Gastroesophageal sphincter (tissue), 4 donors: ENCODE data around the gene CAV1. TPM values are rescaled to one million over a fixed set of nuclear protein-coding genes. Genes with fewer than 3 reads are reported as not detected.

Experiments used
- ATAC-seq: fragments of 150-250 bp; one replicate; pipeline ENCODE4 v1.9.1; 2016; ENCODE audit warnings: mild to moderate bottlenecking, moderate library complexity
- H3K27ac ChIP-seq, 4 donors: fragments of 200-600 bp; sonication (generic) in 3 of 4; 1 replicate in 3 of 4; 2 replicates in 1 of 4; pipeline ENCODE4 v1.5.1; 2016 to 2019
- H3K27me3 ChIP-seq: fragments of 200-600 bp; sonication (generic); one replicate; pipeline ENCODE4 v1.5.1; 2019
- H3K36me3 ChIP-seq, 2 donors: fragments of 200-600 bp; sonication (generic); one replicate each; pipeline ENCODE4 v1.5.1; 2019; ENCODE audit warnings: control low read depth in 1 of 2
- H3K4me1 ChIP-seq, 3 donors: fragments of 200-600 bp; sonication (generic); 1 replicate in 2 of 3; 2 replicates in 1 of 3; pipeline ENCODE4 v1.5.1; 2016 to 2019; ENCODE audit warnings: control low read depth in 2 of 3
- H3K4me3 ChIP-seq, 2 donors: fragments of 200-600 bp; sonication (generic); one replicate each; pipeline ENCODE4 v1.5.1; 2019; ENCODE audit warnings: mild to moderate bottlenecking in 1 of 2, moderate library complexity in 1 of 2
- H3K9me3 ChIP-seq, 3 donors: fragments of 200-600 bp; sonication (generic); one replicate each; pipeline ENCODE4 v1.5.1; 2017 to 2019; ENCODE audit warnings: control low read depth in 2 of 3
- EP300 ChIP-seq: sonication (generic); formaldehyde crosslinking; IDR thresholded peaks from one replicate; pipeline ENCODE4 v1.6.1; 2017; ENCODE audit warnings: antibody characterized with exemption, mild to moderate bottlenecking
- POLR2A ChIP-seq, 2 donors: fragments of 450-650 bp; IDR thresholded peaks; one replicate each; pipeline ENCODE4 v1.6.1; 2017; ENCODE audit warnings: antibody characterized with exemption in 2 of 2, mild to moderate bottlenecking in 2 of 2, moderate library complexity in 1 of 2
- POLR2AphosphoS5 ChIP-seq: sonication (generic); formaldehyde crosslinking; IDR thresholded peaks from one replicate; pipeline ENCODE4 v1.6.1; 2017; ENCODE audit warnings: antibody characterized with exemption
- WGBS, 2 donors: methylation state at CpG; one replicate each; pipeline ENCODE4 v1.1.5; 2018; ENCODE audit warnings: low coverage in 1 of 2; 5-methylcytosine and 5-hydroxymethylcytosine counted together
- total RNA-seq, 4 donors: library from RNA; depleted of rRNA; stranded (reverse); fragments of >200 nt; gene quantifications; one replicate each; pipeline ENCODE4 v1.1.0, GENCODE V29; 2016
- TF ChIP-seq, protein P1 (sequence below), 4 experiments: fragments of 200-600 bp in 2 of 4; fragments of 450-650 bp in 2 of 4; sonication (generic) in 1 of 4; IDR thresholded peaks; one replicate each; pipeline ENCODE4 v1.5.1; 2017 to 2019; ENCODE audit warnings: antibody characterized with exemption in 4 of 4, mild to moderate bottlenecking in 2 of 4, moderate library complexity in 2 of 4

Gene CAV1
- total RNA-seq, 4 donors from 2014 or later, result 546 to 772 (median 602) TPM

DNA sequence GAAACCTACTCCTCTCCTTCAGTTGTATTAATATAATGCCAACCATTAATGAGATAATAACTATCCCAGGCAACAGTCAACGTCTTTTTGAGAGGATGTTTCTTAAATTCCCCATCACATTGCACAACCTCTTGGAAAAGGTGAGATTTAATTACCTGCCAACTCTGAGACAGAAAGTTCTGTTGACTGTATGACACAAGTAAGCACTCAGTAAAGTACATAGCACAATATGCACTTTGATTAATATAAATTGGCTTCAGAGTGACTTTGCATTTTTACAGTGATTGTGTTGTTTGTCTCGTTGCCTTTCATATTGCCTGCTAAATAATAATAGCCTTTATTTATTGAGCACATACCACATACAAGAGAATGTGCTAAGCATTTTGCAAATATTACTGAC, 46.7 kb downstream of the CAV1 start:
- Histone ChIP-seq H3K36me3 (no peaks in the 10 kb centered on the region), H3K27me3 (no peaks in the 10 kb centered on the region), H3K4me1 (peaks cover 3 to 28% (median 4%) of the 10 kb centered on the region in 3 donors), H3K4me3 (no peak overlapping the region), H3K9me3 (no peaks in the 10 kb centered on the region), H3K27ac (no peak overlapping the region)
- no peak for TF ChIP-seq EP300
- no peak for ATAC-seq
- WGBS, 2 donors, result 61 to 73% methylated on average over 2 of the region's 2 CpGs

DNA sequence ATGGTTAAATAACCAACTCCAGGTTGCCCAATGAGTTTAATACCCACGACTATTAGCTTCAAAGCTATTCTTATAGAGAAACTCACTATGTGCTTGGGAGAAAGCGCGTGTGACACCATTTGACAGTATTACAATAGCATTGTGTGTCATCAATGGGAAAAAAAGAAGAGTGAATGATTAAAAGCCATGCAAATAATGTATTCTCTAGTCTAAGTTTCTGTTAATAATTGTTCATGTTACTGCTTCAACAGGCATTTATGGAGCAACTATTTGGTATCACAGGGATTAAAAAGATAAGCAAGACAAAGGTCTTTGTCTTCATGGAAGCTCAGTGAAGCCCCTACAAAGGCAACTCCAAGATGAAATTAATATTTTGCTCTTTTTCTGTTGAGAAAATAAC, 47.2 kb downstream of the CAV1 start:
- H3K4me3 ChIP-seq, result no peak overlapping the region
- no peaks in the 10 kb centered on the region for H3K27me3 ChIP-seq
- WGBS, 2 donors, result 81 to 89% methylated on average over 3 of the region's 3 CpGs
- H3K27ac ChIP-seq, result no peak overlapping the region
- no peak for ATAC-seq
- H3K4me1 ChIP-seq, result peaks cover 3 to 33% (median 4%) of the 10 kb centered on the region in 3 donors
- no peaks in the 10 kb centered on the region for H3K36me3 ChIP-seq
- H3K9me3 ChIP-seq, result no peaks in the 10 kb centered on the region
- TF ChIP-seq, protein P1, sequence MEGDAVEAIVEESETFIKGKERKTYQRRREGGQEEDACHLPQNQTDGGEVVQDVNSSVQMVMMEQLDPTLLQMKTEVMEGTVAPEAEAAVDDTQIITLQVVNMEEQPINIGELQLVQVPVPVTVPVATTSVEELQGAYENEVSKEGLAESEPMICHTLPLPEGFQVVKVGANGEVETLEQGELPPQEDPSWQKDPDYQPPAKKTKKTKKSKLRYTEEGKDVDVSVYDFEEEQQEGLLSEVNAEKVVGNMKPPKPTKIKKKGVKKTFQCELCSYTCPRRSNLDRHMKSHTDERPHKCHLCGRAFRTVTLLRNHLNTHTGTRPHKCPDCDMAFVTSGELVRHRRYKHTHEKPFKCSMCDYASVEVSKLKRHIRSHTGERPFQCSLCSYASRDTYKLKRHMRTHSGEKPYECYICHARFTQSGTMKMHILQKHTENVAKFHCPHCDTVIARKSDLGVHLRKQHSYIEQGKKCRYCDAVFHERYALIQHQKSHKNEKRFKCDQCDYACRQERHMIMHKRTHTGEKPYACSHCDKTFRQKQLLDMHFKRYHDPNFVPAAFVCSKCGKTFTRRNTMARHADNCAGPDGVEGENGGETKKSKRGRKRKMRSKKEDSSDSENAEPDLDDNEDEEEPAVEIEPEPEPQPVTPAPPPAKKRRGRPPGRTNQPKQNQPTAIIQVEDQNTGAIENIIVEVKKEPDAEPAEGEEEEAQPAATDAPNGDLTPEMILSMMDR (IDR thresholded peaks at IDR 0.05), result no peak
- TF ChIP-seq POLR2AphosphoS5 (no peak), EP300 (no peak), POLR2A (IDR thresholded peaks at IDR 0.05) (no peak)

DNA sequence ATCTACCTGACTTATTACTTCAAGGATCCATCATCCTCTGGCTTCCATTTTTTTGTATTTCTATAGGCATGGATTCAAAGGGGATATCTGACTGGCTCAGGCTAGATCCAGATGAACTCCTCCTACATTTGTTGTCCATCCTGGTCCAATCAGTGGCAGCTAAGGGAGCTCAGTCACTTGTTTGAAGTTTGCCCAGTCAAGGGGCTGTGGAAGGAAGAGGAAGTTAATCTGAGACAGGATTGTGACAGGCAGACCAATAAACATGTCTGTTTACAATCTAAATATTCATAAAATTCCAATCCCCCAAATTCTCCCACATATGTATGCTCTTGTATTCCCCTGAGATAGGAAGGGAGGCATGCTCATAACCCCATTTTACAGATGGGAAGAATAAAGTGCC, 48.7 kb downstream of the CAV1 start:
- H3K36me3 ChIP-seq, result no peaks in the 10 kb centered on the region
- no peaks in the 10 kb centered on the region for H3K9me3 ChIP-seq
- H3K27ac ChIP-seq, result peak overlapping the region in 1 of 4 donors; percentile 15
- H3K4me1 ChIP-seq, result peaks cover 4 to 43% (median 9%) of the 10 kb centered on the region in 3 donors
- H3K27me3 ChIP-seq, result no peaks in the 10 kb centered on the region
- TF ChIP-seq, protein P1 (IDR thresholded peaks at IDR 0.05), result no peak
- TF ChIP-seq EP300 (no peak), POLR2A (IDR thresholded peaks at IDR 0.05) (no peak), POLR2AphosphoS5 (no peak)
- no peak overlapping the region for H3K4me3 ChIP-seq
- no peak for ATAC-seq

DNA sequence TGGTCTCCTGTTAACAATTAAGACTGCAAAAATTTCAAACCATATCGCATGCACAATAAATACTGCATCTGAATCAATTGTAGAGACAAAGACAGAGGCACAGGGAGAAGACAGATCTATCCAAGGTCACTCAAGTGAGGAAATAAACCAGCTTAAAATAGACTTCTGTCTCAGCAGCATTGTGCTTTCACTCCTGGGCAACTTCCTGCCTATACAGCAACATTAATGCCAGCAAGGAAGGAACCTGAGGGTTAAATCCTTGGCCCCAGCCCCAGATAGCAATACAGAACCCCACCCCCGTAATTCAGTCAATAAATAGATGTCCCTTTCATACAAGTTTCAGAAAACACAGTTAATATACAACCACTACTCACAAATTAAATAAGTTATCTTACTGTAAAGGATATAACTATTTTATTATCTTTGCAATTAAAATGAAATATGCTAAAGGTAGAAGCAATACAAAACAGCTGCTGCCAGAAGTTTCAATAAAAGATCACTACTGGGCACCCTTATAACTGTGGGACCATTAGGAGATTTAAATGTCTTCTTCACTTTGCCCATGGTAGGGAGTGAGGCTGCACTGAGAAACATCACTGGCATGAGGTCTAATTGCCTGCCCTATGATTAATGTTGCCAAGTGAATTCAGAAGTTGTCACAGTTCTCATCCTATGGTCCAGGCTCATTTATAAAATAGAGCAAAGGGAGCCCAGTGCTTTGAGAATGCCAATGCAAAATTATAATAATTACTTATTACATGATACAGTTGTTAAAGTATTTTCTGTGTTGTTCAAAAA, 49.4 kb downstream of the CAV1 start:
- Histone ChIP-seq H3K9me3 (no peaks in the 10 kb centered on the region), H3K27ac (peak overlapping the region in 1 of 4 donors; percentile 15), H3K27me3 (no peaks in the 10 kb centered on the region), H3K4me3 (no peak overlapping the region), H3K36me3 (no peaks in the 10 kb centered on the region), H3K4me1 (peaks cover 4 to 43% (median 9%) of the 10 kb centered on the region in 3 donors)
- no peak for ATAC-seq
- WGBS, 2 donors, result 24 to 57% methylated on average over 2 of the region's 2 CpGs
- no peak for TF ChIP-seq POLR2AphosphoS5
- no peak for TF ChIP-seq POLR2A (IDR thresholded peaks at IDR 0.05)
- TF ChIP-seq, protein P1 (IDR thresholded peaks at IDR 0.05), result no peak
- no peak for TF ChIP-seq EP300

DNA sequence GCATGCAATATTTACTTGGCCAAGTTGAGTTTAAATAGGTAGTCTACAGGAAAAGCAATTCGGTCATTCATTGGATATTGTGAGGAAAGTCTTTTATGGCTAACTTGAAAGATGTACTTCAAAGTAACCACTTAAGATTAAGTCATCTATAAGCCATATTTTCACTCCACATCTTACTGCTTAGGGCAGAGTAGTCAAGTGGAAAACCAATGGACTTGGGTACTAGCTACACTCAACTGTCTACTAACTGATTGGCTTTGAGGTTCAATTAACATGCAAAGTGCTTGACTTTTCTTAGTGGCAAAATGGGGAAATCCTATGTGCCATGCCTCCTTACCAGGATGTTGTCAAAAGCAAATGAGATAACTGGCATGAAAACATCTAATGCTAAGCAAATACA, 51.0 kb downstream of the CAV1 start:
- H3K27ac ChIP-seq, result no peak overlapping the region
- WGBS, 2 donors, result 86 to 100% methylated on average over 1 of the region's 1 CpG

More for the DNA sequence above, 51.0 kb downstream of the CAV1 start:
- H3K4me1 ChIP-seq, result peaks cover 4 to 38% (median 9%) of the 10 kb centered on the region in 3 donors
- TF ChIP-seq POLR2AphosphoS5, result no peak
- TF ChIP-seq, protein P1 (IDR thresholded peaks at IDR 0.05), result no peak
- no peak for TF ChIP-seq POLR2A (IDR thresholded peaks at IDR 0.05)
- TF ChIP-seq EP300, result no peak
- no peaks in the 10 kb centered on the region for H3K36me3 ChIP-seq
- H3K9me3 ChIP-seq, result no peaks in the 10 kb centered on the region
- H3K4me3 ChIP-seq, result no peak overlapping the region
- H3K27me3 ChIP-seq, result no peaks in the 10 kb centered on the region
- no peak for ATAC-seq
